CD4-positive, alpha-beta T cell (primary cell): Measurements from ENCODE around the gene SGSM2. TPM values are rescaled to one million over a fixed set of nuclear protein-coding genes. Genes with fewer than 3 reads are reported as not detected.

Experiments used
- ATAC-seq: fragments of 200-7000 bp; cut with Tn5 transposase; one replicate; pipeline ENCODE4 v1.10.0; 2022; ENCODE audit warnings: mild to moderate bottlenecking; ENCODE audit not compliant: poor library complexity
- CTCF ChIA-PET: fragments of 350-600 bp; sonication (Branson Sonifier 250); formaldehyde crosslinking; loops from one replicate; lab custom pipeline; 2021; ENCODE audit warnings: antibody characterized with exemption, inconsistent platforms; lab: Charles Lee
- POLR2A ChIA-PET: fragments of 350-600 bp; sonication (Branson Sonifier 250); formaldehyde crosslinking; loops from one replicate; lab custom pipeline; 2021; ENCODE audit warnings: antibody characterized with exemption, inconsistent platforms; lab: Charles Lee
- DNase-seq, 14 experiments: peaks; one replicate each; pipeline ENCODE4 v3.0.0-alpha.2; 2013 to 2020; ENCODE audit warnings: mixed read lengths in 2 of 14
- H3K27ac ChIP-seq, 2 donors: one replicate each; pipeline versions ENCODE4 v1.5.1 to v1.7.0; 2013; ENCODE audit warnings: low read length in 2 of 2, low read depth in 1 of 2, mild to moderate bottlenecking in 1 of 2
- H3K27me3 ChIP-seq, 2 experiments: 1 replicate in 1 of 2; 2 replicates in 1 of 2; pipeline versions ENCODE4 v1.6.1 to v1.7.0; 2013; ENCODE audit warnings: low read length in 2 of 2, control low read depth in 1 of 2, mild to moderate bottlenecking in 1 of 2, moderate library complexity in 1 of 2; ENCODE audit not compliant: insufficient read depth in 2 of 2, control insufficient read depth in 1 of 2
- H3K36me3 ChIP-seq: one replicate; pipeline ENCODE4 v1.6.1; 2013; ENCODE audit warnings: low read length, control low read depth; ENCODE audit not compliant: insufficient read depth
- H3K4me1 ChIP-seq: one replicate; pipeline ENCODE4 v1.6.1; 2013; ENCODE audit warnings: low read length, control low read depth; ENCODE audit not compliant: insufficient read depth
- H3K4me3 ChIP-seq: one replicate; pipeline ENCODE4 v1.5.1; 2013; ENCODE audit warnings: mild to moderate bottlenecking, low read length, moderate library complexity
- H3K9me3 ChIP-seq, 2 experiments: 1 replicate in 1 of 2; 2 replicates in 1 of 2; pipeline versions ENCODE4 v1.6.1 to v1.7.0; 2013; ENCODE audit warnings: low read length in 2 of 2, mild to moderate bottlenecking in 2 of 2, control low read depth in 1 of 2, moderate library complexity in 1 of 2; ENCODE audit not compliant: control insufficient read depth in 1 of 2, insufficient read depth in 1 of 2
- H3K27ac Mint-ChIP-seq: one replicate; pipeline ENCODE4 v1.8.0; 2020; ENCODE audit warnings: mixed read lengths
- H3K27me3 Mint-ChIP-seq: one replicate; pipeline ENCODE4 v1.8.0; 2021; ENCODE audit warnings: mixed read lengths
- H3K36me3 Mint-ChIP-seq: one replicate; pipeline ENCODE4 v1.8.0; 2021; ENCODE audit warnings: low read depth, mixed read lengths
- H3K4me1 Mint-ChIP-seq: one replicate; pipeline ENCODE4 v1.8.0; 2021; ENCODE audit warnings: low read depth, mixed read lengths
- H3K4me3 Mint-ChIP-seq: one replicate; pipeline ENCODE4 v1.8.0; 2020; ENCODE audit warnings: mild to moderate bottlenecking, mixed read lengths
- H3K9me3 Mint-ChIP-seq: one replicate; pipeline ENCODE4 v1.8.0; 2020; ENCODE audit warnings: mixed read lengths
- intact Hi-C, 2 experiments: fragments of 100-400 bp; cut with DNase I in 1 of 2; cut with micrococcal nuclease in 1 of 2; formaldehyde crosslinking; loops; one replicate each; pipeline versions ENCODE4 v1.15.1 to v1.9.0; 2023 to 2025; cut with DNase I, micrococcal nuclease
- total RNA-seq, 174 experiments: library from RNA in 2 of 174; stranded (reverse) in 2 of 174; gene quantifications; one replicate each; pipeline ENCODE4 v1.2.3 and lab custom pipeline; 2021 to 2026
- TF ChIP-seq, protein P1 (sequence below): fragments of 200-600 bp; IDR thresholded peaks from one replicate; pipeline ENCODE4 v1.8.0; 2022; ENCODE audit warnings: antibody characterized with exemption, mild to moderate bottlenecking

SGSM2 gene
- total RNA-seq, 2 experiments from 2014 or later: 147 to 154 TPM

GRCh38 chr17:2380226-2380922 is 43.1 kb downstream of the SGSM2 start:
- ChIA-PET POLR2A (interaction anchor here (4.5 kb wide), 1 partner anchor 22 kb away, joined by 69 read pairs; the partner anchor contains the start of gene MNT), CTCF (interaction anchor here (1.4 to 4.3 kb wide), 2 partner anchors 36 kb away, joined by 4 to 204 read pairs; no protein-coding TSS in a partner anchor)
- no peak overlapping the region for H3K27ac Mint-ChIP-seq
- no peaks in the 10 kb centered on the region for H3K9me3 Mint-ChIP-seq
- Histone ChIP-seq H3K27ac (no peak overlapping the region), H3K4me3 (no peak overlapping the region), H3K27me3 (no peaks in the 10 kb centered on the region), H3K9me3 (no peaks in the 10 kb centered on the region), H3K36me3 (peaks cover 55% of the 10 kb centered on the region), H3K4me1 (peaks cover 11% of the 10 kb centered on the region)
- H3K27me3 Mint-ChIP-seq: no peaks in the 10 kb centered on the region
- DNase-seq (no peak), ATAC-seq (no peak)
- no peak overlapping the region for H3K4me3 Mint-ChIP-seq
- intact Hi-C loops: loop anchor here (10.0 kb wide), 2 partner anchors 294 to 304 kb away; no protein-coding TSS in a partner anchor
- peaks cover 6% of the 10 kb centered on the region for H3K4me1 Mint-ChIP-seq
- H3K36me3 Mint-ChIP-seq: peaks cover 27% of the 10 kb centered on the region
- TF ChIP-seq, protein P1, sequence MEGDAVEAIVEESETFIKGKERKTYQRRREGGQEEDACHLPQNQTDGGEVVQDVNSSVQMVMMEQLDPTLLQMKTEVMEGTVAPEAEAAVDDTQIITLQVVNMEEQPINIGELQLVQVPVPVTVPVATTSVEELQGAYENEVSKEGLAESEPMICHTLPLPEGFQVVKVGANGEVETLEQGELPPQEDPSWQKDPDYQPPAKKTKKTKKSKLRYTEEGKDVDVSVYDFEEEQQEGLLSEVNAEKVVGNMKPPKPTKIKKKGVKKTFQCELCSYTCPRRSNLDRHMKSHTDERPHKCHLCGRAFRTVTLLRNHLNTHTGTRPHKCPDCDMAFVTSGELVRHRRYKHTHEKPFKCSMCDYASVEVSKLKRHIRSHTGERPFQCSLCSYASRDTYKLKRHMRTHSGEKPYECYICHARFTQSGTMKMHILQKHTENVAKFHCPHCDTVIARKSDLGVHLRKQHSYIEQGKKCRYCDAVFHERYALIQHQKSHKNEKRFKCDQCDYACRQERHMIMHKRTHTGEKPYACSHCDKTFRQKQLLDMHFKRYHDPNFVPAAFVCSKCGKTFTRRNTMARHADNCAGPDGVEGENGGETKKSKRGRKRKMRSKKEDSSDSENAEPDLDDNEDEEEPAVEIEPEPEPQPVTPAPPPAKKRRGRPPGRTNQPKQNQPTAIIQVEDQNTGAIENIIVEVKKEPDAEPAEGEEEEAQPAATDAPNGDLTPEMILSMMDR: no peak

GRCh38 chr17:2380950-2381649 is 43.8 kb downstream of the SGSM2 start:
- Mint-ChIP-seq H3K4me3 (no peak overlapping the region), H3K27ac (no peak overlapping the region)
- POLR2A ChIA-PET: interaction anchor here (0.5 to 4.5 kb wide), 5 partner anchors 11 to 114 kb away, joined by 4 to 69 read pairs (median 24); partner anchors contain the start of gene MNT

More at GRCh38 chr17:2380950-2381649, 43.8 kb downstream of the SGSM2 start:
- Histone ChIP-seq H3K36me3 (peaks cover 55% of the 10 kb centered on the region), H3K4me1 (peaks cover 11% of the 10 kb centered on the region), H3K9me3 (no peaks in the 10 kb centered on the region), H3K4me3 (no peak overlapping the region), H3K27ac (no peak overlapping the region), H3K27me3 (no peaks in the 10 kb centered on the region)
- TF ChIP-seq, protein P1: no peak
- no peak for DNase-seq
- Mint-ChIP-seq H3K4me1 (peaks cover 6% of the 10 kb centered on the region), H3K27me3 (no peaks in the 10 kb centered on the region), H3K9me3 (no peaks in the 10 kb centered on the region), H3K36me3 (peaks cover 24% of the 10 kb centered on the region)
- CTCF ChIA-PET: interaction anchor here (1.6 to 4.3 kb wide), 3 partner anchors 20 to 35 kb away, joined by 7 to 204 read pairs (median 52); partner anchors contain the start of gene MNT
- ATAC-seq: no peak
- intact Hi-C loops: loop anchor here (10.0 kb wide), 2 partner anchors 294 to 304 kb away; no protein-coding TSS in a partner anchor
